Liver (tissue), 9 donors: ENCODE measurements around the gene CPHXL. TPM values are rescaled to one million over a fixed set of nuclear protein-coding genes. Genes with fewer than 3 reads are reported as not detected.

Source experiments
- DNase-seq: peaks from one replicate; pipeline ENCODE4 v3.0.0-alpha.2; 2017; ENCODE audit warnings: low spot score
- H3K27ac ChIP-seq, 2 donors: one replicate each; pipeline ENCODE4 v1.7.0; 2013; ENCODE audit warnings: inconsistent platforms in 2 of 2, low read length in 2 of 2, control low read depth in 1 of 2, low read depth in 1 of 2, mild to moderate bottlenecking in 1 of 2
- H3K27me3 ChIP-seq, 4 donors: one replicate each; pipeline versions ENCODE4 v1.6.1 to v1.7.0; 2013; ENCODE audit warnings: low read length in 3 of 4, inconsistent platforms in 1 of 4, mild to moderate bottlenecking in 1 of 4, moderate library complexity in 1 of 4; ENCODE audit not compliant: control insufficient read depth in 4 of 4, insufficient read depth in 4 of 4
- H3K36me3 ChIP-seq, 4 donors: one replicate each; pipeline versions ENCODE4 v1.6.1 to v1.7.0; 2013; ENCODE audit warnings: low read length in 3 of 4, mild to moderate bottlenecking in 3 of 4, low read depth in 1 of 4, moderate library complexity in 1 of 4; ENCODE audit not compliant: control insufficient read depth in 4 of 4, insufficient read depth in 3 of 4
- H3K4me1 ChIP-seq, 4 donors: one replicate each; pipeline versions ENCODE4 v1.6.1 to v1.7.0; 2013; ENCODE audit warnings: low read length in 3 of 4, mild to moderate bottlenecking in 3 of 4, moderate library complexity in 1 of 4; ENCODE audit not compliant: control insufficient read depth in 4 of 4, insufficient read depth in 4 of 4
- H3K4me3 ChIP-seq, 3 donors: one replicate each; pipeline versions ENCODE4 v1.6.1 to v1.7.0; 2013; ENCODE audit warnings: low read length in 3 of 3, control low read depth in 1 of 3, low read depth in 1 of 3, mild to moderate bottlenecking in 1 of 3
- H3K9ac ChIP-seq, 2 donors: one replicate each; pipeline ENCODE4 v1.7.0; 2013; ENCODE audit warnings: low read length in 2 of 2, mild to moderate bottlenecking in 2 of 2, moderate library complexity in 2 of 2, control low read depth in 1 of 2, low read depth in 1 of 2
- H3K9me3 ChIP-seq, 4 donors: one replicate each; pipeline versions ENCODE4 v1.6.1 to v1.7.0; 2013; ENCODE audit warnings: low read length in 3 of 4; ENCODE audit not compliant: control insufficient read depth in 4 of 4
- EGR1 ChIP-seq, 2 donors: IDR thresholded peaks; 2 replicates each; pipeline ENCODE4 v1.6.1; 2016 to 2018; ENCODE audit warnings: antibody characterized with exemption in 2 of 2, low read depth in 2 of 2
- FOXA1 ChIP-seq: IDR thresholded peaks from 2 replicates; pipeline ENCODE4 v1.6.1; 2016; ENCODE audit warnings: antibody characterized with exemption
- FOXA2 ChIP-seq: IDR thresholded peaks from 2 replicates; pipeline ENCODE4 v1.6.1; 2016; ENCODE audit warnings: antibody characterized with exemption
- GABPA ChIP-seq, 2 donors: IDR thresholded peaks in 1 of 2; conservative IDR thresholded peaks in 1 of 2; 2 replicates each; pipeline ENCODE4 v1.6.1; 2016; ENCODE audit warnings: antibody characterized with exemption in 2 of 2, mild to moderate bottlenecking in 1 of 2, moderate library complexity in 1 of 2
- HNF4A ChIP-seq, 2 donors: conservative IDR thresholded peaks; 2 replicates each; pipeline ENCODE4 v1.6.1; 2016; ENCODE audit warnings: antibody characterized with exemption in 2 of 2, mild to moderate bottlenecking in 2 of 2
- HNF4G ChIP-seq: IDR thresholded peaks from 2 replicates; pipeline ENCODE4 v1.6.1; 2016; ENCODE audit warnings: antibody characterized with exemption
- MAX ChIP-seq: IDR thresholded peaks from 2 replicates; pipeline ENCODE4 v1.6.1; 2016; ENCODE audit warnings: antibody characterized with exemption
- NR2F2 ChIP-seq: IDR thresholded peaks from 2 replicates; pipeline ENCODE4 v1.6.1; 2016; ENCODE audit warnings: antibody characterized with exemption
- RAD21 ChIP-seq, 2 donors: IDR thresholded peaks; 2 replicates each; pipeline ENCODE4 v1.6.1; 2016; ENCODE audit warnings: antibody characterized with exemption in 2 of 2, mild to moderate bottlenecking in 2 of 2
- RXRA ChIP-seq, 2 donors: IDR thresholded peaks; 2 replicates each; pipeline ENCODE4 v1.6.1; 2017 to 2018; ENCODE audit warnings: antibody characterized with exemption in 2 of 2, mild to moderate bottlenecking in 1 of 2
- SP1 ChIP-seq: IDR thresholded peaks from 2 replicates; pipeline ENCODE4 v1.6.1; 2018; ENCODE audit warnings: antibody characterized with exemption, mild to moderate bottlenecking
- TAF1 ChIP-seq: conservative IDR thresholded peaks from 2 replicates; pipeline ENCODE4 v1.6.1; 2016; ENCODE audit warnings: antibody characterized with exemption, mild to moderate bottlenecking
- YY1 ChIP-seq: IDR thresholded peaks from 2 replicates; pipeline ENCODE4 v1.6.1; 2016; ENCODE audit warnings: antibody characterized with exemption, mild to moderate bottlenecking
- WGBS: extraction: QIAGEN DNeasy Blood & Tissue Kit; methylation state at CpG from one replicate; pipeline ENCODE4 v1.1.7; 2013; 5-methylcytosine and 5-hydroxymethylcytosine counted together
- polyA plus RNA-seq, 2 donors: library from polyadenylated mRNA; stranded (reverse) in 1 of 2; unstranded in 1 of 2; fragments of 200-250 nt in 1 of 2; fragments of >200 nt in 1 of 2; fragmentation: Nextera tagmentation in 1 of 2; extraction: Ambion mirVana in 1 of 2; gene quantifications; one replicate each; pipeline versions ENCODE4 v1.2.1 to v1.2.3, GENCODE V29; 2013 to 2015
- total RNA-seq, 2 donors: library from RNA; depleted of rRNA; stranded (reverse); fragments of >200 nt; gene quantifications; one replicate each; pipeline ENCODE4 v1.2.3, GENCODE V29; 2014
- TF ChIP-seq, protein P1 (sequence below): IDR thresholded peaks from 2 replicates; pipeline ENCODE4 v1.6.1; 2016; ENCODE audit warnings: antibody characterized with exemption
- TF ChIP-seq, protein P2 (sequence below): IDR thresholded peaks from 2 replicates; pipeline ENCODE4 v1.6.1; 2016; ENCODE audit warnings: antibody characterized with exemption
- TF ChIP-seq, protein P3 (sequence below): IDR thresholded peaks from 2 replicates; pipeline ENCODE4 v1.6.1; 2016; ENCODE audit warnings: antibody characterized with exemption, mild to moderate bottlenecking
- donor health status: healthy.
- donor health status: healthy.
- donor health status: healthy.
- donor health status: healthy.
- donor health status: healthy.

CPHXL gene
- total and polyA plus RNA-seq, 4 donors = not detected

- no peak for TF ChIP-seq RAD21 (IDR thresholded peaks at IDR 0.05)
- Histone ChIP-seq H3K9ac (no peak overlapping the region), H3K36me3 (no peaks in the 10 kb centered on the region), H3K27me3 (no peaks in the 10 kb centered on the region), H3K27ac (no peak overlapping the region), H3K4me1 (no peaks in the 10 kb centered on the region), H3K4me3 (no peak overlapping the region), H3K9me3 (peaks cover 0 to 3% (median under 1%) of the 10 kb centered on the region in 4 donors)
- DNase-seq = no peak
- 88% methylated on average over 1 of the region's 1 CpG for WGBS
Measured at GRCh38 chr16:75745823-75746222, 19.5 kb upstream of the CPHXL start.

- WGBS = 83% methylated on average over 1 of the region's 1 CpG
Measured at GRCh38 chr16:75745242-75745641, 19.0 kb upstream of the CPHXL start.

GRCh38 chr16:75742424-75743047 lies 16.2 kb upstream of the CPHXL start:
- no peaks in the 10 kb centered on the region for H3K36me3 ChIP-seq
- H3K9me3 ChIP-seq = peaks cover 0 to 3% (median under 1%) of the 10 kb centered on the region in 4 donors
- H3K9ac ChIP-seq = no peak overlapping the region
- H3K27me3 ChIP-seq = no peaks in the 10 kb centered on the region
- H3K4me1 ChIP-seq = no peaks in the 10 kb centered on the region
- H3K27ac ChIP-seq = no peak overlapping the region
- WGBS = 27% methylated on average over 1 of the region's 1 CpG
- no peak overlapping the region for H3K4me3 ChIP-seq
- no peak for DNase-seq
- TF ChIP-seq YY1 (no peak), SP1 (no peak), HNF4G (no peak), RXRA (IDR thresholded peaks at IDR 0.05) (no peak), FOXA1 (no peak), HNF4A (conservative IDR thresholded peaks at IDR 0.05) (no peak), EGR1 (IDR thresholded peaks at IDR 0.05; ENCODE audit: low read depth in 2 of 2) (no peak), GABPA (IDR thresholded peaks at IDR 0.05 in 1 of 2, conservative IDR thresholded peaks at IDR 0.05 in 1 of 2) (no peak)
- TF ChIP-seq, protein P1, sequence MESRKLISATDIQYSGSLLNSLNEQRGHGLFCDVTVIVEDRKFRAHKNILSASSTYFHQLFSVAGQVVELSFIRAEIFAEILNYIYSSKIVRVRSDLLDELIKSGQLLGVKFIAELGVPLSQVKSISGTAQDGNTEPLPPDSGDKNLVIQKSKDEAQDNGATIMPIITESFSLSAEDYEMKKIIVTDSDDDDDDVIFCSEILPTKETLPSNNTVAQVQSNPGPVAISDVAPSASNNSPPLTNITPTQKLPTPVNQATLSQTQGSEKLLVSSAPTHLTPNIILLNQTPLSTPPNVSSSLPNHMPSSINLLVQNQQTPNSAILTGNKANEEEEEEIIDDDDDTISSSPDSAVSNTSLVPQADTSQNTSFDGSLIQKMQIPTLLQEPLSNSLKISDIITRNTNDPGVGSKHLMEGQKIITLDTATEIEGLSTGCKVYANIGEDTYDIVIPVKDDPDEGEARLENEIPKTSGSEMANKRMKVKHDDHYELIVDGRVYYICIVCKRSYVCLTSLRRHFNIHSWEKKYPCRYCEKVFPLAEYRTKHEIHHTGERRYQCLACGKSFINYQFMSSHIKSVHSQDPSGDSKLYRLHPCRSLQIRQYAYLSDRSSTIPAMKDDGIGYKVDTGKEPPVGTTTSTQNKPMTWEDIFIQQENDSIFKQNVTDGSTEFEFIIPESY = no peak
- TF ChIP-seq, protein P2, sequence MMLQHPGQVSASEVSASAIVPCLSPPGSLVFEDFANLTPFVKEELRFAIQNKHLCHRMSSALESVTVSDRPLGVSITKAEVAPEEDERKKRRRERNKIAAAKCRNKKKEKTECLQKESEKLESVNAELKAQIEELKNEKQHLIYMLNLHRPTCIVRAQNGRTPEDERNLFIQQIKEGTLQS = no peak

More at GRCh38 chr16:75745242-75745641, 19.0 kb upstream of the CPHXL start:
- no peaks in the 10 kb centered on the region for H3K27me3 ChIP-seq
- H3K4me3 ChIP-seq = no peak overlapping the region
- no peak overlapping the region for H3K27ac ChIP-seq
- TF ChIP-seq GABPA (IDR thresholded peaks at IDR 0.05 in 1 of 2, conservative IDR thresholded peaks at IDR 0.05 in 1 of 2) = no peak
- TF ChIP-seq, protein P3, sequence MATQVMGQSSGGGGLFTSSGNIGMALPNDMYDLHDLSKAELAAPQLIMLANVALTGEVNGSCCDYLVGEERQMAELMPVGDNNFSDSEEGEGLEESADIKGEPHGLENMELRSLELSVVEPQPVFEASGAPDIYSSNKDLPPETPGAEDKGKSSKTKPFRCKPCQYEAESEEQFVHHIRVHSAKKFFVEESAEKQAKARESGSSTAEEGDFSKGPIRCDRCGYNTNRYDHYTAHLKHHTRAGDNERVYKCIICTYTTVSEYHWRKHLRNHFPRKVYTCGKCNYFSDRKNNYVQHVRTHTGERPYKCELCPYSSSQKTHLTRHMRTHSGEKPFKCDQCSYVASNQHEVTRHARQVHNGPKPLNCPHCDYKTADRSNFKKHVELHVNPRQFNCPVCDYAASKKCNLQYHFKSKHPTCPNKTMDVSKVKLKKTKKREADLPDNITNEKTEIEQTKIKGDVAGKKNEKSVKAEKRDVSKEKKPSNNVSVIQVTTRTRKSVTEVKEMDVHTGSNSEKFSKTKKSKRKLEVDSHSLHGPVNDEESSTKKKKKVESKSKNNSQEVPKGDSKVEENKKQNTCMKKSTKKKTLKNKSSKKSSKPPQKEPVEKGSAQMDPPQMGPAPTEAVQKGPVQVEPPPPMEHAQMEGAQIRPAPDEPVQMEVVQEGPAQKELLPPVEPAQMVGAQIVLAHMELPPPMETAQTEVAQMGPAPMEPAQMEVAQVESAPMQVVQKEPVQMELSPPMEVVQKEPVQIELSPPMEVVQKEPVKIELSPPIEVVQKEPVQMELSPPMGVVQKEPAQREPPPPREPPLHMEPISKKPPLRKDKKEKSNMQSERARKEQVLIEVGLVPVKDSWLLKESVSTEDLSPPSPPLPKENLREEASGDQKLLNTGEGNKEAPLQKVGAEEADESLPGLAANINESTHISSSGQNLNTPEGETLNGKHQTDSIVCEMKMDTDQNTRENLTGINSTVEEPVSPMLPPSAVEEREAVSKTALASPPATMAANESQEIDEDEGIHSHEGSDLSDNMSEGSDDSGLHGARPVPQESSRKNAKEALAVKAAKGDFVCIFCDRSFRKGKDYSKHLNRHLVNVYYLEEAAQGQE = no peak
- TF ChIP-seq EGR1 (IDR thresholded peaks at IDR 0.05; ENCODE audit: low read depth in 2 of 2) = no peak
- no peak for TF ChIP-seq MAX
- TF ChIP-seq RXRA (IDR thresholded peaks at IDR 0.05) = no peak
- TF ChIP-seq RAD21 (IDR thresholded peaks at IDR 0.05) = no peak
- no peak for TF ChIP-seq FOXA1
- no peak for TF ChIP-seq TAF1
- no peak for TF ChIP-seq YY1
- TF ChIP-seq SP1 = no peak
- no peak for TF ChIP-seq FOXA2
- no peak for TF ChIP-seq NR2F2
- no peaks in the 10 kb centered on the region for H3K36me3 ChIP-seq
- no peak for DNase-seq
- peaks cover 0 to 3% (median under 1%) of the 10 kb centered on the region in 4 donors for H3K9me3 ChIP-seq
- no peaks in the 10 kb centered on the region for H3K4me1 ChIP-seq
- H3K9ac ChIP-seq = no peak overlapping the region
